ENCODE data around the gene SLC44A1. TPM values are rescaled to one million over a fixed set of nuclear protein-coding genes. Genes with fewer than 3 reads are reported as not detected.

The SLC44A1 gene
- total and polyA plus RNA-seq, 2 of the 13 experiments (the other 11 are each of a cell fraction or from before 2014, with no cell fraction given): 21.4 to 40.8 TPM

GRCh38 chr9:105432247-105432842 lies 187.9 kb downstream of the SLC44A1 start (continued):
- TF ChIP-seq ZBTB7A (CRISPR knock-in tag; IDR thresholded peaks at IDR 0.05) (no peak), FOXK1 (CRISPR knock-in tag; IDR thresholded peaks at IDR 0.05; ENCODE audit: borderline replicate concordance, low read depth) (peak; percentile 82; the same call in 1 of the 2 replicates), MTF1 (CRISPR knock-in tag; IDR thresholded peaks at IDR 0.05) (no peak), ZNF781 (CRISPR knock-in tag; IDR thresholded peaks at IDR 0.05; ENCODE audit: borderline replicate concordance, not compliant biosample characterization) (no peak), NFKB2 (CRISPR knock-in tag; IDR thresholded peaks at IDR 0.05; ENCODE audit: borderline replicate concordance) (no peak), SMARCE1 (IDR thresholded peaks at IDR 0.05; ENCODE audit: borderline replicate concordance) (no peak), TAF15 (IDR thresholded peaks at IDR 0.05; ENCODE audit: low read depth, low read length, poor library complexity, severe bottlenecking) (no peak), MEIS1 (CRISPR knock-in tag; IDR thresholded peaks at IDR 0.05; ENCODE audit: borderline replicate concordance) (no peak; the same call in 1 of the 2 replicates), ZNF547 (CRISPR knock-in tag; IDR thresholded peaks at IDR 0.05) (no peak), ARID3A (IDR thresholded peaks at IDR 0.05; ENCODE audit: low read depth, low read length) (0 out of 2 replicates have a peak, but pooled peaks have one; percentile 14), ZNF687 (CRISPR knock-in tag; IDR thresholded peaks at IDR 0.05) (no peak), ZBTB33 (CRISPR knock-in tag; IDR thresholded peaks at IDR 0.05) (no peak), ZNF530 (CRISPR knock-in tag; IDR thresholded peaks at IDR 0.05; ENCODE audit: low read depth) (no peak), NFATC3 (CRISPR knock-in tag; IDR thresholded peaks at IDR 0.05) (no peak), GFI1 (CRISPR knock-in tag; IDR thresholded peaks at IDR 0.05; ENCODE audit: borderline replicate concordance) (no peak), JUN (CRISPR knock-in tag; IDR thresholded peaks at IDR 0.05) (no peak), JARID2 (CRISPR knock-in tag; IDR thresholded peaks at IDR 0.05; ENCODE audit: insufficient replicate concordance) (no peak), ZFX (CRISPR knock-in tag; IDR thresholded peaks at IDR 0.05; ENCODE audit: low read depth) (peak; percentile 33; the same call in 1 of the 2 replicates), ZNF431 (CRISPR knock-in tag; IDR thresholded peaks at IDR 0.05; ENCODE audit: borderline replicate concordance, low read depth) (no peak), SMYD3 (CRISPR knock-in tag; IDR thresholded peaks at IDR 0.05) (no peak), ZBTB8A (CRISPR knock-in tag; IDR thresholded peaks at IDR 0.05; ENCODE audit: borderline replicate concordance, low read depth) (no peak), ARNT (IDR thresholded peaks at IDR 0.05) (no peak), ZNF350 (CRISPR knock-in tag; IDR thresholded peaks at IDR 0.05; ENCODE audit: borderline replicate concordance, low read depth) (no peak)
